Stimulated activated CD4-positive, alpha-beta T cell treated with anti-CD3 and anti-CD28 coated beads, Interleukin-4, amount 100 ng/mL, for 1 hour (primary cell): ENCODE results near the gene NKX3-2.

Experiments
- DNase-seq: peaks from one replicate; pipeline ENCODE4 v3.0.0-alpha.2; 2020

The NKX3-2 gene

GRCh38 chr4:13530823-13531624 lies 13.3 kb downstream of the NKX3-2 start:
- no peak for DNase-seq

DNA sequence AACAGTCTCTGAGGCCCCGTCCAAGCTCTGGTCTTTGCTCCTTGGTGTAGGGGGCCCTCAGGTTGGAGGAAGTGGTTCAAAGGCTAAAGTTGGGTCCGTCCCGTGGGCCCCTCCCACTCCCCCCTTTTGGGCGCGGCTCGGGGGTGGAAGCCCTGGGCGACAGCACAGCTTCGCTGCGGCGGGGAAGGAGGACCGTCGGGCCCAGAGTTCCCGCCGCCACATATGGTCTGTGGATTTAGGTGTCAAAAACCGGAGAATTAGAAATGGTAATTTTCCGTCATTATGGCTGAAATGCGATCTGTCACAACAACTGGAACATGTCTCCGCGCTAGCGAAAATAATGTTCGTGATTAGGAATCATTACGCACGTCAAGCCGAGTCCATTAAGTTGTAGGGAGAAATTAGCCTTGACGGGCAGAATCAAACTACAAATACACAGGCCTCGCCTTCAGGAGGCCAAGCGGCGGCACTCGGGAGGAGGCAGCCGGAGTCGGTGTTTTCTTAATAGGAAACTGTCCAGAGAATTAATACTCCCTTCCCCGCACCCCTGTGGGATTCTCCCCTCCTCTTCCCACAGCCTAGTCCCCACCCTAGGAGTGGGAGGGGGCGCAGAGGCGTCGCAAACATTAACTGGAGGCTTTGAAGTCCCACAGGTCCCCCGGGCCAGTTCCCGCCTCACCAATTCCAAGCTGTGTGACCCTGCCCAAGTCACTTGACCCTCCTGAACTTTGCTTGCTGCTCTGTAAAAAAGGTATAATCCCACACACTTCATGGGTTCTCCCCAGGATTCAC lies 15.0 kb downstream of the NKX3-2 start:
- no peak for DNase-seq

GRCh38 chr4:13528821-13529127 lies 15.5 kb downstream of the NKX3-2 start:
- no peak for DNase-seq

- no peak for DNase-seq
Observed at GRCh38 chr4:13527981-13528820, 16.1 kb downstream of the NKX3-2 start.

GRCh38 chr4:13527192-13527980 lies 16.9 kb downstream of the NKX3-2 start:
- DNase-seq, result no peak

GRCh38 chr4:13526658-13527057 lies 17.6 kb downstream of the NKX3-2 start:
- no peak for DNase-seq

GRCh38 chr4:13525606-13526281 lies 18.6 kb downstream of the NKX3-2 start:
- no peak for DNase-seq

DNA sequence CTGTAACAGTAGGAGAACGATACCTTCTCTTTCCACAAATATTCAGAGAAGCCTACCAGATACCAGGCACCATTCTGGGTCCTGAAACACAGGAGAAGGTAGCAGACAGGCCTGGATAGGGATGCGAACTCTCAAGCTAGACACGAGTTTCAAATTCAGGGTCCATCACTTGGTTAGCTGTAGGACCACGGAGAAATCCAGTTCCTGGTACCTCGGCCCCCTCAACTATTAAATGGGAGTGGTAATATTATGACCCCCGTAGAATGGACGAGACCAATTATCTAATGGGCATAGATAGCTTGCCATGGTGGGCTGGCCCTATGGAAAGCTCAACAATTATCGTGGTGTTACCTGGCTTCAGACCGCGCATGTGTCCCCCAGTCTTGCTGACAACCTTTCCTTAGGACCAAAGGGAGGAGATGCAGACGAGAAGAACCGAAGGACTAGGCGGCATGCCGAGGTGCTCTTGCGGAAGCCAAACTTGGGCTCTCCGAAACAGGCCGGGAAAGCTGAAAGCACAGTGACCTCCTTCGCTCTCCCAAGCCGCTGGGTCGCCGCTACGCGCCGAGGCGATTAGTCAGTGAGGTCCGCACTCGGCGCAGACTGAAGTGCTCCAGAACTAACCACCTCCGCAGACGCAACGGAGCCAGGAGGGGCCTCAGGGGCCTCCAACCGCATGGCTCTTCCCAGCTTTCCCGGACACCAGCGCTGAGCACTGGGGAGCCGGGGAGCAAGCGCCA lies 19.6 kb downstream of the NKX3-2 start:
- no peak for DNase-seq

- DNase-seq, result no peak
Observed at GRCh38 chr4:13523591-13524503, 20.5 kb downstream of the NKX3-2 start.

DNA sequence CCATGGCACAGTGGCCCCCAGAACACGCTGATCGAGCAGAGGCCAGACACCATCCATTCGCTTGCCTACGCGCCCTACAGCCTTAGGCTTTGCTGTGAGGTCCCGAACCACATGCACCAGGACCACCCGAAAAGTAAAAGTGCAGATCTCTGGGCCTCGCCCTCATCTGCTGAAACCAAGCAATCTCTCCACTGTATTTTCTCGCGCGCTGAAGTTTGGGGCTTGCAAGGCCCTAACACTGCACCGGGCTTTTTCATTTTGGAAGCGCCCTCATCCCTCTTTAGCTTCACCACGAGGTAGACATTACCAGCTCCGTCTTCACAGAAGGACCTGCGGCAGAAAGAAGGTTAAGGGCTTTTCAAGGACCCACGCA lies 21.2 kb downstream of the NKX3-2 start:
- no peak for DNase-seq

- DNase-seq, result no peak
Observed at GRCh38 chr4:13522282-13523104, 21.8 kb downstream of the NKX3-2 start.

DNA sequence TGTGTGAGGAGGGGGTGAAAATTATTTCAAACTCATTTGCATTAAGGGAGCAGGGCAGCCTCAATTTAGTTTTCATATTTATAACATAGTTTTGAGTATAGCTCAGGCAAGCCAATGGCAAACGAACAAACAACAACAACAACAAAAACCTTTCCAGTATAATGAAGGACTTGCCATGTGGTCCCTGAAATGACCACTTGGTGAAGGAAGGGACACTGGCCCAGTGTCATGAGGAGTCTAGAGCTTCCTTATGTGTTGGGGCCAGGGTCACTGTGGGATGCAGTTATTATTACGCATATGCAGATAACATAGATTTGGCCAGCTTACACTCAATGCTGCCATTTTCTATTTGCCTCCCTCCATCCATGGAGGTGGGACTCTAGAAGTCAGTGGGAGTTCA lies 23.3 kb downstream of the NKX3-2 start:
- DNase-seq, result no peak

DNA sequence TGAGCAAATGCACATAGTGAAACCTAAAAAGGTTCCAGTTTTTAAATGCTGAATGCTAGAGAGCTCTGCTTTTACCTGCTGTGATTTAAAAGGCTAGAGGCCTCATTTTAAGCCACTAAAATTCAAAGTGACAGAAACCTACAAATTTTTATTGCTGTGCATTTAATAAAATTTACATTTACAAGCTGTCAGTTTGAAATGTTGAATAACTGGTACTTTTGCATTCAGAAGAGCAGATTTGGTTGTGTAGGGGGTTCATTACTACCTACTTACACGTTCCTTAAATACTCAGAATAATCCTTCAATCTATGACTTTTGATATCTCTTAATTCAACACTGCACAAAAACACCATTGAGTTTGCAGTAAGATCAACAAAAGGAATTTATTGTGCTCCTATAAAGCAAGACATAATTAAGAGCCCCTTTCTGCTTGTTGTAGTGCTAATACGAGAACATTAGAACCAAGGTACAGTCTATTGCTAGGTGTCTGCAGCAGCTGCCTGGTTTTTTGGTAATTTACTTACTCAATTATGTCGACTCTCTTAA lies 27.9 kb downstream of the NKX3-2 start:
- no peak for DNase-seq

DNA sequence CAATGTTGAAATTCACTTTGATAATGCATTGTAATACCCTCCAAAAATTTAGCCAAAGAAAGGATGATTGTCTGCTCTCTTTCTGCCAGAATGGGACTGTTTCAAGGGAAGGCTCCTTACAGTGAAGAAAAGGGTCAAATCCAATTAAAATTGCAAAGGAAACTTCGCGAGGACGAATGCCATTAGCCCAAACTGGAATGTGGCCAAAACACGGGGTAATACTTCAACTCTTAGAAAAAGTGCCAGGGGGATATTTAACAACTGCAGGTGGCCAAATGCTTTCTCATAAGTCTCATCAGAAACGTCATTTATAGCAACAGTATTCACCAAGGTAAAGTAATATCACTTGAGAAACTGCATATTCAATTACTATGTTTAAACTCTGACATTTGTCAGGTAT lies 29.0 kb downstream of the NKX3-2 start:
- DNase-seq, result no peak

DNA sequence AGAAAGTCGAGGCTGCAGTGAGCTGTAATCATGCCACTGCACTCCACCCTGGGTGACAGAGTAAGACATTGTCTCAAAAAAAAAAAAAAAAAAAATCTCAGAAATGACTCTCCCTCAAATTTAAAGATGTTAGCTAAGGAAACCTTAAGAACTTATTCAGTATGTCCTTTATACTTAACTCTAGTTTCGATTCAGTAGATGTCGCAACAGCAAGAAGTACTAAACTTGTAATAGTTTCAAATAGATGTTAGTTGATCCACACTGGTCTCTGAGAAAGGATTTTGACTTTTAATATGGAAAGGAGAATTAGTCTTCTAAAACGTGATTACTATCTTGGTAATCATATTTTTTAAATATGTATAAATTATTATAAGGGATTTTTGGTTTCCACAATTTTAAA lies 29.6 kb downstream of the NKX3-2 start:
- no peak for DNase-seq

GRCh38 chr4:13511101-13511500 lies 33.2 kb downstream of the NKX3-2 start:
- DNase-seq, result no peak

DNA sequence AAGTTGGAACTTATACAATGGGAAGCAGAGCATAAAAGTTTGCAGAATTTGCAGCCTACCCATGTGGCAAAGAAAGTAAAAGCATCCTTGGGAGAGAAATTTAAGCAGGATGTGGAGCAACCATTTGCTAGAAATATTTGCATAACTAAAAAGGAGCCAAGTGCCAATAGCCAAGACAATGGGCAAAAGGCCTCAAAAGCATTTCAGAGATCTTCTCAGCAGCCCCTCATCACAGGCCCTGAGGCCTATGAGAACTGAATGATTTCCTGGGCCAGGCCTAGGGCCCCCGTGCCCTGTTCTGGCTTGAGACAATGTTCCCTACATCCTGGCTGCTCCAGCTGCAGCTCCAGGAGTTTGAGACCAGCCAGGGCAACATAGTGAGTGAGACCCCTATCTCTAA lies 34.9 kb downstream of the NKX3-2 start:
- DNase-seq, result no peak

GRCh38 chr4:13504374-13504773 lies 39.9 kb downstream of the NKX3-2 start:
- no peak for DNase-seq

- DNase-seq, result no peak
Observed at GRCh38 chr4:13498469-13498868, 45.8 kb downstream of the NKX3-2 start.
